Activated T-cell treated with anti-CD3 and anti-CD28 coated beads, Interleukin-2, amount 50 U/mL, for 72 hours (primary cell): Measurements from ENCODE around the gene DCAF6. TPM values are rescaled to one million over a fixed set of nuclear protein-coding genes. Genes with fewer than 3 reads are reported as not detected.

Experiments
- ATAC-seq, 2 donors: fragments of 150-1000 bp; cut with Tn5 transposase; replicated peaks in 1 of 2; 2 replicates each; pipeline ENCODE4 v1.10.0; 2021; ENCODE audit warnings: moderate library complexity in 2 of 2, mild to moderate bottlenecking in 1 of 2
- DNase-seq, 2 donors: peaks; one replicate each; pipeline ENCODE4 v3.0.0; 2021 to 2022; ENCODE audit warnings: mixed read lengths in 1 of 2
- H3K27ac Mint-ChIP-seq: one replicate; pipeline ENCODE4 v1.8.0; 2022; ENCODE audit warnings: mild to moderate bottlenecking, moderate library complexity, mixed read lengths
- H3K27me3 Mint-ChIP-seq: one replicate; pipeline ENCODE4 v1.8.0; 2022; ENCODE audit warnings: low read depth, mixed read lengths
- H3K36me3 Mint-ChIP-seq, 2 donors: one replicate each; pipeline ENCODE4 v1.8.0; 2022; ENCODE audit warnings: mixed read lengths in 2 of 2, mild to moderate bottlenecking in 1 of 2; ENCODE audit not compliant: insufficient read depth in 2 of 2
- H3K4me1 Mint-ChIP-seq: one replicate; pipeline ENCODE4 v1.8.0; 2022; ENCODE audit warnings: low read depth, mixed read lengths
- H3K4me3 Mint-ChIP-seq, 2 donors: one replicate each; pipeline ENCODE4 v1.8.0; 2022; ENCODE audit warnings: mild to moderate bottlenecking in 2 of 2, mixed read lengths in 2 of 2, moderate library complexity in 2 of 2
- H3K9me3 Mint-ChIP-seq, 2 donors: one replicate each; pipeline ENCODE4 v1.8.0; 2022; ENCODE audit warnings: mixed read lengths in 2 of 2
- total RNA-seq, 2 donors: library from RNA; stranded (reverse); gene quantifications; one replicate each; pipeline ENCODE4 v1.2.3, GENCODE V29; 2022

Gene DCAF6
- total RNA-seq, 2 donors from 2014 or later: 33.2 to 35.0 TPM

GRCh38 chr1:168100315-168101002, 164.0 kb downstream of the DCAF6 start:
- Mint-ChIP-seq H3K4me3 (no peak overlapping the region), H3K27me3 (peaks cover under 1% of the 10 kb centered on the region)
- no peak for ATAC-seq

DNA sequence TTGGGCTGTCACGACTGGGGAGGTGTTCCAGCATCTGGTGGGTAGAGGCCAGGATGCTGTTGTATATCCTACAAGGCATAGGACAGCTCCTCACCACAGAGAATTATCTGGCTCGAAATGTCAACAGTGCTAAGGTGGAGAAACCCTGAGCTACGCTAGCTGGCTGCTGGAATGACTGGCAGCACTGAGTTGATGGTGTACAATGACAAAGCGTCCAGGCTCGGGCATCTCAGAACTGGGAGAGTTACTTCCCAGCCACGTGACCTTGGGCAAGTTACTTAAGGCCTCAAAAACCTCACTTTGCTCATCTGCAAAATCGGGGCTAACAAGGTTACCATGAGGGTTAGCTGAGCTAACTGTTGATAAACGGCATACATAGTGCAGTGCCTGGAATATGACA, 164.9 kb downstream of the DCAF6 start:
- DNase-seq (no peak), ATAC-seq (no peak)
- H3K4me1 Mint-ChIP-seq: no peaks in the 10 kb centered on the region
- H3K36me3 Mint-ChIP-seq: no peaks in the 10 kb centered on the region
- H3K4me3 Mint-ChIP-seq: no peak overlapping the region
- no peak overlapping the region for H3K27ac Mint-ChIP-seq
- H3K27me3 Mint-ChIP-seq: no peaks in the 10 kb centered on the region
- H3K9me3 Mint-ChIP-seq: no peaks in the 10 kb centered on the region

More at GRCh38 chr1:168100315-168101002, 164.0 kb downstream of the DCAF6 start:
- Mint-ChIP-seq H3K4me1 (no peaks in the 10 kb centered on the region), H3K9me3 (no peaks in the 10 kb centered on the region), H3K36me3 (no peaks in the 10 kb centered on the region), H3K27ac (no peak overlapping the region)
- DNase-seq: no peak

DNA sequence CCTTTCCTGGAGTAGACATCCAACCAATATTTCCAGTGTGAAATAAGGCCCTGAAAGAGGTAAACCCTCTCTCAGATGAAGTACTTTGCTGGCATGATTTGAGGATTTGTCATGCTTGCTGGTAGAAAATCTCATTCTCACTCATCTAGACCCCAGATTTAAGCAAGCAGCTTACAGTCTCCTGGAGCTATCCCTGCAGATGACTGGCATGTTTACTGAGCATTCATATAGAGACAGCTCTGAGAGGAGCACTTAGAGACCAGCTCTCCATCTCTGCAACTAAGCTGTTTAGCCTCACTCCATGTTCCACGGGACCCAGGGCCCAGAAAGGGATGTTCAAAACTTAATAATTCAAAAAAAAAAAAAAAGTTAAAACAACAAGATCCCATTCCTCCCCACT, 166.0 kb downstream of the DCAF6 start:
- H3K4me3 Mint-ChIP-seq: no peak overlapping the region
- H3K36me3 Mint-ChIP-seq: no peaks in the 10 kb centered on the region
- no peaks in the 10 kb centered on the region for H3K27me3 Mint-ChIP-seq
- peak in 1 of 2 donors; percentile 59 for ATAC-seq
- H3K4me1 Mint-ChIP-seq: no peaks in the 10 kb centered on the region
- no peak overlapping the region for H3K27ac Mint-ChIP-seq
- H3K9me3 Mint-ChIP-seq: no peaks in the 10 kb centered on the region
- no peak for DNase-seq

GRCh38 chr1:168104535-168104934, 168.1 kb downstream of the DCAF6 start:
- Mint-ChIP-seq H3K27me3 (no peaks in the 10 kb centered on the region), H3K4me3 (no peak overlapping the region), H3K4me1 (no peaks in the 10 kb centered on the region), H3K36me3 (no peaks in the 10 kb centered on the region), H3K27ac (no peak overlapping the region), H3K9me3 (no peaks in the 10 kb centered on the region)
- ATAC-seq: no peak
- DNase-seq: no peak

- Mint-ChIP-seq H3K36me3 (no peaks in the 10 kb centered on the region), H3K4me1 (no peaks in the 10 kb centered on the region), H3K9me3 (no peaks in the 10 kb centered on the region), H3K27me3 (no peaks in the 10 kb centered on the region), H3K4me3 (no peak overlapping the region), H3K27ac (no peak overlapping the region)
- ATAC-seq: no peak
- no peak for DNase-seq
Observed at GRCh38 chr1:168105846-168106245, 169.4 kb downstream of the DCAF6 start.

DNA sequence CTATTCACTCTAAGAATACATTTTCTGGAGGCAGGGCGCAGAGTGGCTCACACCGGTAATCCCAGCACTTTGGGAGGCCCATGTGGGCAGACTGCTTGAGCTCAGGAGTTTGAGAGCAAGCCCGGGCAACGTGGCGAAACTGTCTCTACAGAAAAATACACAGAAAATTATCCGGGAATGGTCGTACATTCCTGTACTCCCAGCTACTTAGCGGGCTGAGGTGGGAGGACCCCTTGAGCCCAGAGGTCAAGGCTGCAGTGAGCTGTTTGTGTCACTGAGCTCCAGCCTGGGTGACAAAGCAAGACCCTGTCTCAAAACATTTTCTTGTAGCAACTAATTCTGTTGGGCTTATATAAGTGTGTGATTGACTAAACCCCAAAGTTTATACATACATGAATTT, 169.8 kb downstream of the DCAF6 start:
- H3K4me3 Mint-ChIP-seq: no peak overlapping the region
- no peaks in the 10 kb centered on the region for H3K36me3 Mint-ChIP-seq
- no peaks in the 10 kb centered on the region for H3K27me3 Mint-ChIP-seq
- no peaks in the 10 kb centered on the region for H3K4me1 Mint-ChIP-seq
- no peak for DNase-seq
- no peak overlapping the region for H3K27ac Mint-ChIP-seq
- ATAC-seq: no peak
- no peaks in the 10 kb centered on the region for H3K9me3 Mint-ChIP-seq

- ATAC-seq (no peak), DNase-seq (no peak)
- H3K4me3 Mint-ChIP-seq: no peak overlapping the region
- peaks cover 10% of the 10 kb centered on the region for H3K4me1 Mint-ChIP-seq
- no peaks in the 10 kb centered on the region for H3K27me3 Mint-ChIP-seq
- no peaks in the 10 kb centered on the region for H3K36me3 Mint-ChIP-seq
- H3K27ac Mint-ChIP-seq: no peak overlapping the region
- H3K9me3 Mint-ChIP-seq: no peaks in the 10 kb centered on the region
Observed at GRCh38 chr1:168110896-168111545, 174.5 kb downstream of the DCAF6 start.

DNA sequence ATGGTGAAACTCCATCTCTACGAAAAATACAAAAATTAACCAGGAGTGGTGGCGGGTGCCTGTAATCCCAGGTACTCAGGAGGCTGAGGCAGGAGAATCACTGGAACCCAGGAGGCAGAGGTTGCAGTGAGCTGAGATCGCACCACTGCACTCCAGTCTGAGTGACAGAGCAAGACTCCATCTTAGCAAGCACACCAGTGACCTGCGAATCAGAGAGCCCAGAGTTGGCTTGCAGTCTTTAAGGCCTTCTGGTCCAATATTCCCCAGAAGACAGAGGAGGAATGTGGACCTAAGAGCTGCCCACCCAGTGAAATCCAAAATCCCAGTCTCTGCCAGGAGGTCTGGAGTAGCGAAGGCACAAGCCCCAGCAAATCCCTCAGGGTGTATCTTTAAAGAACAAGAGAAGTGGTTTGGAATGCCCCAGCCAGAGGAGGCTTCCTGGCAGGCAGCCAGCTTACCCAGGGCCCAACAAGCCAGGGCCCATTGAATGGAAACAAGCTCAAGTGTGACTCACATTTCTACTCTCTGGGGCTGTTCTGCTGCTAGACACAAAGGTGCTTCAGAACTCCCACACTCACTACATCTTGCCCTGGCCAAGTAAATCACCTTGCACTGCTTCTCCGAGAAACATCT, 176.3 kb downstream of the DCAF6 start:
- ATAC-seq: peak; percentile 96
- Mint-ChIP-seq H3K27ac (no peak overlapping the region), H3K4me1 (peaks cover 10% of the 10 kb centered on the region), H3K27me3 (peaks cover 2% of the 10 kb centered on the region), H3K9me3 (no peaks in the 10 kb centered on the region), H3K36me3 (no peaks in the 10 kb centered on the region), H3K4me3 (no peak overlapping the region)
- peak; percentile 72 to 77 for DNase-seq

DNA sequence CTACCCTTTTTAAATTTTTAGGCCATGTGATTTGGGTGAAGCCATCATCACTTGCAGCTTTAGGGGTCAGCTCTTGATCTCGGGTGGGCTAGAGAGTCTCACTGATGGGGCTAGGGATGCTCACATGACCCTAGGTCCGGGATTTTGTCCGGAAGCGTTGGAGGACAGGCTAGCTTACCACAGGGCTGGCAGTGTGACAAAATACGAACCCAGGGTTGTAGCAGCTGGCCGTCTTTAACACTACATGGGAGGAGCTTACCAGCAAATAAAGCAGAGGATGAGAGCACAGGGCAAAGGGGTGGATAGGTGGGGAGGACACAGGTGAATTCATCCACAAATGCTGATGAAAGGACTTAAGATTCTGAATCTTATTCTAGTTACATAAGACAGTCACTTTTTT, 178.4 kb downstream of the DCAF6 start:
- Mint-ChIP-seq H3K4me1 (peaks cover 10% of the 10 kb centered on the region), H3K4me3 (no peak overlapping the region), H3K9me3 (no peaks in the 10 kb centered on the region), H3K27ac (no peak overlapping the region), H3K36me3 (peaks cover 0 to 2% of the 10 kb centered on the region in 2 donors), H3K27me3 (peaks cover 8% of the 10 kb centered on the region)
- ATAC-seq (no peak), DNase-seq (no peak)

- H3K27ac Mint-ChIP-seq: no peak overlapping the region
- peaks cover 8% of the 10 kb centered on the region for H3K27me3 Mint-ChIP-seq
- H3K9me3 Mint-ChIP-seq: no peaks in the 10 kb centered on the region
- ATAC-seq (no peak), DNase-seq (no peak)
- peaks cover 10% of the 10 kb centered on the region for H3K4me1 Mint-ChIP-seq
- peaks cover 0 to 2% of the 10 kb centered on the region in 2 donors for H3K36me3 Mint-ChIP-seq
- H3K4me3 Mint-ChIP-seq: no peak overlapping the region
Observed at GRCh38 chr1:168116327-168116799, 179.9 kb downstream of the DCAF6 start.

- Mint-ChIP-seq H3K4me3 (no peak overlapping the region), H3K27ac (no peak overlapping the region), H3K27me3 (peaks cover 22% of the 10 kb centered on the region)
Observed at GRCh38 chr1:168119750-168120149, 183.3 kb downstream of the DCAF6 start.

DNA sequence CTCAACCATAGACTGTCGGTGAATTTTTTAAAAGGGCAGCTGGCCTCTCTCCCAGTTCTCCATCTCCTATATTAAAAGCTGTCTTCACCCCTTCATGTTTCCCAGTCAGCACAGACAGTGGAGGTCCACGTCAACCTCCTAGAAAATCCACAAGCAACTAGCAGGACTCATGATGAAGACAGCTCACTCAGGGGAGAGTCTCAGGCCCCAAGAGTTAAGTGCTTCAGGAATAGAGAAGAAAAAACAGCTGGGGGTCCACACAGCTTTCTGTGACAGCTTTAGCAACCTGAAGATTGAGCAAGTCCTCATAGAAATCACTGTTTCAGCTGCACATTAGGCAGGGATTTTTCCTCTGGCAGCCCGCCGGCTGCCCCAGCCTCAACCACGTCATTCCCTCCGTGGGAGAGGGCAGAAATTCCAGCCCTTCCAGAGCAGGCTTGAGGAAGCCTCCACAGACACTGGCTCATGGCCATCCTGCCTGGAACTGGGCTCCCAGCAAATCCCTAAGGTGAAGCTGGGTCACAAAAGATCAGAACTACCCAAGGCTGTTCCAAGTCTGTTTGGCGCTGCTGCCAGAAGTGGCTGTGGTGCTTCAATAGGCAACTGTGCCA, 185.0 kb downstream of the DCAF6 start:
- no peak overlapping the region for H3K27ac Mint-ChIP-seq
- no peaks in the 10 kb centered on the region for H3K4me1 Mint-ChIP-seq
- ATAC-seq: no peak
- H3K9me3 Mint-ChIP-seq: no peaks in the 10 kb centered on the region
- H3K4me3 Mint-ChIP-seq: no peak overlapping the region
- H3K36me3 Mint-ChIP-seq: peaks cover 0 to 2% of the 10 kb centered on the region in 2 donors
- H3K27me3 Mint-ChIP-seq: peaks cover 22% of the 10 kb centered on the region
- DNase-seq: no peak

More at GRCh38 chr1:168119750-168120149, 183.3 kb downstream of the DCAF6 start:
- Mint-ChIP-seq H3K36me3 (peaks cover 0 to 2% of the 10 kb centered on the region in 2 donors), H3K4me1 (no peaks in the 10 kb centered on the region), H3K9me3 (no peaks in the 10 kb centered on the region)
- no peak for DNase-seq
- ATAC-seq: no peak

- Mint-ChIP-seq H3K36me3 (peaks cover 2 to 4% of the 10 kb centered on the region in 2 donors), H3K4me1 (no peaks in the 10 kb centered on the region)
- ATAC-seq: no peak
Observed at GRCh38 chr1:168125051-168125450, 188.6 kb downstream of the DCAF6 start.

More at GRCh38 chr1:168125051-168125450, 188.6 kb downstream of the DCAF6 start:
- Mint-ChIP-seq H3K27me3 (peaks cover 29% of the 10 kb centered on the region), H3K27ac (no peak overlapping the region), H3K9me3 (no peaks in the 10 kb centered on the region), H3K4me3 (no peak overlapping the region)
- DNase-seq: no peak
